HG02840 (cell line): ENCODE results near the gene NEMP2.

Experiments
- ATAC-seq: cut with Tn5 transposase; IDR thresholded peaks from one replicate; pipeline ENCODE4 v1.9.1; 2021; ENCODE audit warnings: mild to moderate bottlenecking, moderate library complexity, moderate number of reproducible peaks; ENCODE audit not compliant: unreplicated experiment, low FRiP score

The NEMP2 gene

GRCh38 chr2:190462181-190462580, 72.3 kb downstream of the NEMP2 start:
- no peak for ATAC-seq

- ATAC-seq = no peak
Measured at GRCh38 chr2:190460487-190460886, 74.0 kb downstream of the NEMP2 start.

- no peak for ATAC-seq
Measured at GRCh38 chr2:190459881-190460280, 74.6 kb downstream of the NEMP2 start.

GRCh38 chr2:190458352-190459107, 76.0 kb downstream of the NEMP2 start:
- ATAC-seq = no peak

- no peak for ATAC-seq
Measured at GRCh38 chr2:190457256-190457655, 77.3 kb downstream of the NEMP2 start.

GRCh38 chr2:190456833-190457232, 77.7 kb downstream of the NEMP2 start:
- ATAC-seq = no peak

GRCh38 chr2:190455358-190456095, 79.0 kb downstream of the NEMP2 start:
- no peak for ATAC-seq

GRCh38 chr2:190454795-190455194, 79.7 kb downstream of the NEMP2 start:
- no peak for ATAC-seq
